ENCODE data around the gene KIFAP3. TPM values are rescaled to one million over a fixed set of nuclear protein-coding genes. Genes with fewer than 3 reads are reported as not detected.
"Not testable (repeated sequence)": the region's sequence is repeated elsewhere in the genome, so short reads cannot be mapped to it uniquely, and the experiment has no call there.

KIFAP3 gene
- total and polyA plus RNA-seq, 4 experiments from 2014 or later = 16.1 to 22.2 (median 18.5) TPM

DNA sequence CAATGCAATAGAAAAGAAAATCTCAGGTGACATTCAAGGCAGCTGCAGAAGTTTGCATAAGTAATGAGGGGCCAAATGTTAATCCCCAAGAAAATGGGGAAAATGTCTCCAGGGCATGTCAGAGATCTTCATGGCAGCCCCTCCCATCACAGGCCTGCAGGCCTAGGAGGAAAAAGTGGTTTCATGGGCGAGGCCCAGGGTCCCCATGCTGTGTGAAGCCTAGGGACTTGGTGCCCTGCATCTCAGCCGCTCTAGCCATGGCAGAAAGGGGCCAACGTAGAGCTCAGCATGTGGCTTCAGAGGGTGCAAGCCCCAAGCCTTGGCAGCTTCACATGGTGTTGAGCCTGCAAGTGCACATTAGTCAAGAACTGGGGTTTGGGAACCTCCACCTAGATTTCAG is 202.5 kb downstream of the KIFAP3 start:
- Mint-ChIP-seq H3K36me3 (peaks cover 92% of the 10 kb centered on the region in 2 donors), H3K4me1 (peaks cover 14 to 18% (median 16%) of the 10 kb centered on the region in 4 donors)
- H3K27me3 ChIP-seq (ENCODE audit: insufficient read depth, low read length); CTCF ChIA-PET (ENCODE audit: partially characterized antibody); H3K9me3 ChIP-seq (ENCODE audit: control insufficient read depth in 1 of 2, low read length in 2 of 2); H3K4me1 ChIP-seq (ENCODE audit: insufficient read depth, low read length); H3K27ac Mint-ChIP-seq; H3K9me3 Mint-ChIP-seq; H3K27me3 Mint-ChIP-seq; H3K4me3 ChIP-seq (ENCODE audit: low read length in 2 of 2); POLR2A ChIA-PET (ENCODE audit: partially characterized antibody); H3K27ac ChIP-seq (ENCODE audit: low read depth, low read length); intact Hi-C loops (cut with micrococcal nuclease); H3K4me3 Mint-ChIP-seq; DNase-seq: not testable (repeated sequence)
- peaks cover 75% of the 10 kb centered on the region for H3K36me3 ChIP-seq (ENCODE audit: insufficient read depth, low read length)

Other genes with a start within 250 kb of the KIFAP3 start
- gene SCYL3, start 180.8 kb downstream of the KIFAP3 start, total RNA-seq = 10 to 100 TPM; 23.5 to 24.3 TPM
- 10 to 100 TPM; 14.4 to 15.7 TPM for gene SCYL3, start 180.8 kb downstream of the KIFAP3 start, polyA plus RNA-seq
- gene NTMT2, start 71.3 kb upstream of the KIFAP3 start, total RNA-seq = not detected
- gene NTMT2, start 71.3 kb upstream of the KIFAP3 start, polyA plus RNA-seq = not detected